Memory B cell (primary cell): ENCODE results near the gene OR2J2.
"Not testable (repeated sequence)": the region's sequence is repeated elsewhere in the genome, so short reads cannot be mapped to it uniquely, and the experiment has no call there.

ENCODE experiments used
- ATAC-seq: fragments of 150-1000 bp; cut with Tn5 transposase; 2 replicates; pipeline ENCODE4 v1.10.0; 2021; ENCODE audit warnings: low read depth, mild to moderate bottlenecking, moderate library complexity
- DNase-seq, 2 donors: peaks; one replicate each; pipeline ENCODE4 v3.0.0; 2022; ENCODE audit warnings: low spot score in 2 of 2
- H3K27ac Mint-ChIP-seq: one replicate; pipeline ENCODE4 v1.8.0; 2022; ENCODE audit warnings: mild to moderate bottlenecking, moderate library complexity, mixed read lengths
- H3K27me3 Mint-ChIP-seq: one replicate; pipeline ENCODE4 v1.8.0; 2022; ENCODE audit warnings: mixed read lengths
- H3K36me3 Mint-ChIP-seq: one replicate; pipeline ENCODE4 v1.8.0; 2022; ENCODE audit warnings: mild to moderate bottlenecking, mixed read lengths
- H3K4me1 Mint-ChIP-seq: one replicate; pipeline ENCODE4 v1.8.0; 2022; ENCODE audit warnings: mixed read lengths
- H3K4me3 Mint-ChIP-seq: one replicate; pipeline ENCODE4 v1.8.0; 2022; ENCODE audit warnings: mild to moderate bottlenecking, moderate library complexity, mixed read lengths
- H3K9me3 Mint-ChIP-seq: one replicate; pipeline ENCODE4 v1.8.0; 2022; ENCODE audit warnings: mixed read lengths

Gene OR2J2

DNA sequence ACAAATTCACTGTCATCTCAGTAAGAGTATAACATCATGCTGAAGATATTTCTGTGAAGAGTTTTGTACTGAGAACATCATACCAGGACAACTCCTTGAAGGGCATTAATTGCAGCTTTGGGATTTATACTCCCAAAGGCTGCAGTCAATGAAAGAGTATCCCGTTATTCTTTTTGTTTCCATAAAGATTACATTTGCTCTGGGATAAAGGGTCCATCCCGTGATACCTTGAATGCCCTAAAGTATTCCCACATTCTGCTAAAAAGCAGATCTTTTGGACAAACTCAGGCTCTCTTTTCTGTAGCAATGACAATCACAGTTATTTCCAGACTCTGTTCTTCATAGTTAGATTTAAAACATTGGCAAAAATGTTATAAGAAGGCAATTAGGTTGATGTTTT, at the start of gene OR2J2:
OR2J2 (plus strand) TSS at position 301 of the 400 bp plus-strand sequence. CDS start 2,729 bp downstream, outside the sequence.
- not testable (repeated sequence) for ATAC-seq, H3K36me3 Mint-ChIP-seq

GRCh38 chr6:29129326-29130012, 41.2 kb upstream of the OR2J2 start:
- no peak overlapping the region for H3K4me3 Mint-ChIP-seq
- no peaks in the 10 kb centered on the region for H3K4me1 Mint-ChIP-seq
- H3K27me3 Mint-ChIP-seq, result peaks cover 8% of the 10 kb centered on the region
- DNase-seq, result no peak
- no peaks in the 10 kb centered on the region for H3K36me3 Mint-ChIP-seq
- ATAC-seq, result no peak
- no peak overlapping the region for H3K27ac Mint-ChIP-seq
- H3K9me3 Mint-ChIP-seq, result no peaks in the 10 kb centered on the region

More for the DNA sequence above, at the start of gene OR2J2:
- not testable (repeated sequence) for H3K4me1 Mint-ChIP-seq, H3K27me3 Mint-ChIP-seq, H3K9me3 Mint-ChIP-seq, H3K4me3 Mint-ChIP-seq, H3K27ac Mint-ChIP-seq, DNase-seq

GRCh38 chr6:29130644-29131043, 40.1 kb upstream of the OR2J2 start:
- Mint-ChIP-seq H3K36me3 (no peaks in the 10 kb centered on the region), H3K4me1 (no peaks in the 10 kb centered on the region), H3K27ac (no peak overlapping the region), H3K27me3 (peaks cover 11% of the 10 kb centered on the region), H3K9me3 (no peaks in the 10 kb centered on the region), H3K4me3 (no peak overlapping the region)
- ATAC-seq (no peak), DNase-seq (no peak)

- DNase-seq (no peak), ATAC-seq (no peak)
- Mint-ChIP-seq H3K4me1 (no peaks in the 10 kb centered on the region), H3K9me3 (no peaks in the 10 kb centered on the region), H3K36me3 (no peaks in the 10 kb centered on the region), H3K27ac (no peak overlapping the region), H3K27me3 (peaks cover 11% of the 10 kb centered on the region), H3K4me3 (no peak overlapping the region)
Observed at GRCh38 chr6:29131691-29132090, 39.0 kb upstream of the OR2J2 start.

GRCh38 chr6:29137724-29138123, 33.0 kb upstream of the OR2J2 start:
- Mint-ChIP-seq H3K27ac (no peak overlapping the region), H3K4me3 (no peak overlapping the region), H3K27me3 (peaks cover 8% of the 10 kb centered on the region), H3K4me1 (no peaks in the 10 kb centered on the region), H3K36me3 (no peaks in the 10 kb centered on the region), H3K9me3 (no peaks in the 10 kb centered on the region)
- ATAC-seq (no peak), DNase-seq (no peak)

- ATAC-seq, result no peak
- no peaks in the 10 kb centered on the region for H3K9me3 Mint-ChIP-seq
- peaks cover 3% of the 10 kb centered on the region for H3K27me3 Mint-ChIP-seq
- no peak overlapping the region for H3K4me3 Mint-ChIP-seq
- H3K27ac Mint-ChIP-seq, result no peak overlapping the region
- no peaks in the 10 kb centered on the region for H3K4me1 Mint-ChIP-seq
- H3K36me3 Mint-ChIP-seq, result no peaks in the 10 kb centered on the region
- no peak for DNase-seq
Observed at GRCh38 chr6:29141606-29142005, 29.1 kb upstream of the OR2J2 start.

- no peak for DNase-seq
- no peak for ATAC-seq
- H3K4me1 Mint-ChIP-seq, result no peaks in the 10 kb centered on the region
- H3K36me3 Mint-ChIP-seq, result no peaks in the 10 kb centered on the region
- no peak overlapping the region for H3K27ac Mint-ChIP-seq
- H3K27me3 Mint-ChIP-seq, result peaks cover 3% of the 10 kb centered on the region
- no peaks in the 10 kb centered on the region for H3K9me3 Mint-ChIP-seq
- no peak overlapping the region for H3K4me3 Mint-ChIP-seq
Observed at GRCh38 chr6:29142309-29142708, 28.4 kb upstream of the OR2J2 start.

- DNase-seq, result no peak
- Mint-ChIP-seq H3K27ac (no peak overlapping the region), H3K27me3 (peaks cover 3% of the 10 kb centered on the region), H3K36me3 (peaks cover 3% of the 10 kb centered on the region), H3K4me1 (no peaks in the 10 kb centered on the region), H3K9me3 (peaks cover 4% of the 10 kb centered on the region), H3K4me3 (no peak overlapping the region)
- ATAC-seq, result no peak
Observed at GRCh38 chr6:29146179-29146578, 24.5 kb upstream of the OR2J2 start.

DNA sequence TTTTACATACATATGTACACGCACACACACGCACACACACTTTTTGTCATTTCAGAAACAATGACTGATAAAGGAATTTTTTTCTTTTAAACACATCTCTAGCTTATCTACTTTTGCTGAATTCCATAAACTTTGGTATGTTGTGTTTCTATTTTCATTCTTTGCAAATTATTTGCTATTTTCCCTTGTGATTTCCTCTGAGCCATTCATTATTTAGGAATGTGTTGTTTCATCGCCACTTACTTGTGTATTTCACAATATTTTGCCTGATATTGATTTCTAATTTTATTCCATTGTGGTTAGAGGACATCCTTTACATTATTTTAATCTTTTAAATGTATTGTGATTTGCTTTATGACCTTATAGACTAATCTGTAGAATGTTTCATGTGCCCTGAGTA, 23.6 kb upstream of the OR2J2 start:
- H3K27ac Mint-ChIP-seq, result no peak overlapping the region
- H3K4me1 Mint-ChIP-seq, result no peaks in the 10 kb centered on the region
- H3K27me3 Mint-ChIP-seq, result peaks cover 5% of the 10 kb centered on the region
- no peak overlapping the region for H3K4me3 Mint-ChIP-seq
- ATAC-seq, result no peak
- no peak for DNase-seq
- peaks cover 4% of the 10 kb centered on the region for H3K9me3 Mint-ChIP-seq
- H3K36me3 Mint-ChIP-seq, result peaks cover 3% of the 10 kb centered on the region

GRCh38 chr6:29149444-29149843, 21.3 kb upstream of the OR2J2 start:
- H3K36me3 Mint-ChIP-seq, H3K4me1 Mint-ChIP-seq, DNase-seq, ATAC-seq, H3K9me3 Mint-ChIP-seq, H3K27me3 Mint-ChIP-seq, H3K4me3 Mint-ChIP-seq, H3K27ac Mint-ChIP-seq: not testable (repeated sequence)

GRCh38 chr6:29153083-29153482, 17.6 kb upstream of the OR2J2 start:
- Mint-ChIP-seq H3K4me1 (no peaks in the 10 kb centered on the region), H3K9me3 (peaks cover 6% of the 10 kb centered on the region), H3K27me3 (peaks cover 11% of the 10 kb centered on the region), H3K4me3 (no peak overlapping the region), H3K27ac (no peak overlapping the region), H3K36me3 (peaks cover 3% of the 10 kb centered on the region)
- ATAC-seq, result no peak
- no peak for DNase-seq

GRCh38 chr6:29155182-29155581, 15.5 kb upstream of the OR2J2 start:
- H3K36me3 Mint-ChIP-seq, H3K4me1 Mint-ChIP-seq, H3K9me3 Mint-ChIP-seq, DNase-seq, H3K27me3 Mint-ChIP-seq, H3K27ac Mint-ChIP-seq, ATAC-seq, H3K4me3 Mint-ChIP-seq: not testable (repeated sequence)

DNA sequence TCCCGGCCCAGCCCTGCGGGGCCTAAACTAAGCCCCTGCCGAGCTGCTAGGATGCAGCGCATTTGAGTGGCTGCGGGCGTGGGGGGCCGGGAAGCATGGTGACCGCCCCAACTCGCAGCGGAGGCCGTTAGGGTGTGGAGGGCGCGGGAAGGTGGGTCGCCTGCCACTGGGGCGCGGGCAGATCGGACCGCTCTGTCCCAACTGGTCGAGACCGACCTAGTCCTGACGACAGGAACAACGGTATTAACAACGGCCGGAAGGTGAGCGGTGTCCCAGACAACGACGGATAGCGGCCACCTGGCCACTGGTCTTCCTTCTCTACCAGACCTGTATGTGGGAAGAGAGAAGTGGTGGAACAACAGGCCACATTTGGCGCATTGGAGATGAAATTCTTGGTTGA, 10.8 kb upstream of the OR2J2 start:
- DNase-seq, H3K9me3 Mint-ChIP-seq, ATAC-seq, H3K36me3 Mint-ChIP-seq, H3K4me1 Mint-ChIP-seq, H3K27ac Mint-ChIP-seq, H3K4me3 Mint-ChIP-seq: not testable (repeated sequence)
- peaks cover 11% of the 10 kb centered on the region for H3K27me3 Mint-ChIP-seq

DNA sequence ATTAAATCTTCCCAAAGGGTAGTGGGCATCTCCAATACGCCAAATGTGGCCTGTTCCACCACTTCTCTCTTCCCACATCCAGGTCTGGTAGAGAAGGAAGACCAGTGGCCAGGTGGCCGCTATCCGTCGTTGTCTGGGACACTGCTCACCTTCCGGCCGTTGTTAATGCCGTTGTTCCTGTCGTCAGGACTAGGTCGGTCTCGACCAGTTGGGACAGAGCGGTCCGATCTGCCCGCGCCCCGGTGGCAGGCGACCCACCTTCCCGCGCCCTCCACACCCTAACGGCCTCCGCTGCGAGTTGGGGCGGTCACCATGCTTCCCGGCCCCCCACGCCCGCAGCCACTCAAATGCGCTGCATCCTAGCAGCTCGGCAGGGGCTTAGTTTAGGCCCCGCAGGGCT, 5.1 kb upstream of the OR2J2 start:
- not testable (repeated sequence) for H3K4me3 Mint-ChIP-seq, H3K27ac Mint-ChIP-seq, H3K4me1 Mint-ChIP-seq, H3K27me3 Mint-ChIP-seq, DNase-seq, ATAC-seq, H3K9me3 Mint-ChIP-seq, H3K36me3 Mint-ChIP-seq

DNA sequence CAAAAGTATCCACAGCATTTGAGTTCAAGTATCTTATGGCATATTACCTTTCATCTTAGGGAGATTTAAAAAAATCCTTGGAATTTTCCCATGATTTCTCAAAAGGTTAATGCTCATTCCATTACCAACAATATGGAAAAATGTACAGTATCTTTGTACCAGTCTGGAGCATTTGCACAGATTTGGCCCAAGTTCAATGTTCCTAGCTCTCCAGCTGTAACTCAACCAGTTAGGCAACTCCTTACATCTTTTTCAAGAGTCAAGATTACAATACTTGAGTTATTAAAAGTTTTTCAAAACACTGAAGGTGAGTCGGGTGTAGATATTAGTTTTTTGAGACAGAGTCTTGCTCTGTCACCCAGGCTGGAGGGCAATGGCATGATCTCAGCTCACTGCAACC, 1.0 kb downstream of the OR2J2 start:
- no peaks in the 10 kb centered on the region for H3K9me3 Mint-ChIP-seq
- H3K4me3 Mint-ChIP-seq, result no peak overlapping the region
- no peaks in the 10 kb centered on the region for H3K4me1 Mint-ChIP-seq
- no peak overlapping the region for H3K27ac Mint-ChIP-seq
- no peak for DNase-seq
- no peaks in the 10 kb centered on the region for H3K36me3 Mint-ChIP-seq
- H3K27me3 Mint-ChIP-seq, result peaks cover 6% of the 10 kb centered on the region
- no peak for ATAC-seq
